ENCODE measurements around the gene PRM3.

PRM3 gene

GRCh38 chr16:11224096-11224893 is 49.1 kb downstream of the PRM3 start:
- DNase-seq, result peak; percentile 63
